Activated naive CD4-positive, alpha-beta T cell treated with Interleukin-2 at 50 U/mL for 16 hours (primary cell): ENCODE results near the gene SFRP5.

Source experiments
- DNase-seq: peaks from one replicate; pipeline ENCODE4 v3.0.0-alpha.2; 2020

The SFRP5 gene

GRCh38 chr10:97785231-97785630 is 13.4 kb upstream of the SFRP5 start:
- no peak for DNase-seq

- DNase-seq = no peak
These were observed 12.5 kb upstream of the SFRP5 start for GRCh38 chr10:97784200-97784810.

GRCh38 chr10:97782455-97783228 is 10.8 kb upstream of the SFRP5 start:
- DNase-seq = no peak

DNA sequence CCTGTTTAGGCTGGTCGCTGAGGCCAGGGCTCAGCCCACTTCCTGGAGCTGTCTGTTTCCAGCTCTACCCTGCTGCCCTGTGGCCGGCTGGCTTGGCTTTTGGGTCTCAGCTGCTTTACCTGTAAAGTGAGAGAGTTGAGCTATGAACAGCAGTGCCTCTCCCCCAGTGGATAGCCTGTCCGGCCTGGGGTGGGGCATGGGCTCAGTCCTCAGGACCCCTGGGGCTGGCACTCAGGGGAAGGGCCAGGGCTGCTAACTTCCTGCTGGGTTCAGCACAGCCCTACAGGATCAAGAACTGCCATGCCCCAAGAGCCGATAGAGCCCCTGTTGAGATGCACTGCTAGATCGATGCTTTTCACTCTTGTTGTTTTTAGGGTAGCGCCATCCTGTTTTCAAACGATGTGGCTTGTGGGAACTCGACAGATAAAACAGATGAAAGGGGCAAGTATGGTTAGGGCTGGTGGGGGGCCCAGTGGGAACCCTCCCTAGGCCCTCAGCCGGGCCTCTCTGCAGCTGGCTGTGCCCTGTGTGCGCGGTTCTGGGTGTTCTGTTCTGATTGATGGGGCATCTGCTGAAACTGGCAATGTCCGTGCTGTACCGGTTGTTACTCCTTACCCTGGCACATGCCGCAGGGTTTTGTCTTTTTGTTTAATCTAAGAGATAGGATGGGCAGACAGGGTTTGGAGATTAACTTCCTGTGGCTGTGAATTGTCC is 10.0 kb upstream of the SFRP5 start:
- DNase-seq = no peak

DNA sequence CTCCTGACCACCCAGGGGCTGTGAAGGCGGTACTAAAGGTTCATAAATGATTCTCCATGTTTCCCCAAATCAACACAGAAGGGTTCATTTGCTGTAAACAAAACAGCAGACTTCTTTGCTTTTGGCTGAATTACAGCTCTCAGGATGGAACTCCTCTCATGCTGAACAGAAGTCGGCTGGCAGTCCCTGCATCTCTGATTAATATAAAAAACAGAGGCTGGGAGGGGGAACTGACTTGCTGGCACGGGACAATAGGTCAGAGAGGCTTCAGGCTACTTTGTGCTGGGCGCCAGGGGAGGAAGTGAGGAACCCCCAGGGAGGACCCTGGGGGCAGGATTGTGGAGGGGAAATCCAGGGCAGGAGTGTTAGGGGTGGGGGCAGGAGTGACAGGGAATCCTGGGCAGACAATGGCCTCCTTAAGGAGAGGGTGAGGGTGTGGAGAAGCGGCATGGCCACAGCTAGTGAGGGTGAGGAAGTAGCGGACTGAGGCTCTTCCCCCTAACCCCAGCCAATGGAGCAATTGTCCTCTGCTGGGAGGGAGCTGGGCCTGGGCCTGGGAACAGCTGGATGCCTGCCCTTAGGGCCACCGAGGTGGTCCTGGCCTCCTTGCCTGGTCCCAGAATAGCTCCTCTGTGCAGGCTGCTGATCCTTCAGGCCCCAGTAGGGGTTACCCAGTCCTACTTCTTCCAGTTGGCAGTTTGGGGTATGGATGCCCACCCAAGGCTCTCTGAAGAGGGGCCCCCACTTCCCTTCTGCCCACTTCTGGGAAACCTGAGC is 9.2 kb upstream of the SFRP5 start:
- no peak for DNase-seq

- no peak for DNase-seq
These were observed 8.2 kb upstream of the SFRP5 start for GRCh38 chr10:97779975-97780374.

DNA sequence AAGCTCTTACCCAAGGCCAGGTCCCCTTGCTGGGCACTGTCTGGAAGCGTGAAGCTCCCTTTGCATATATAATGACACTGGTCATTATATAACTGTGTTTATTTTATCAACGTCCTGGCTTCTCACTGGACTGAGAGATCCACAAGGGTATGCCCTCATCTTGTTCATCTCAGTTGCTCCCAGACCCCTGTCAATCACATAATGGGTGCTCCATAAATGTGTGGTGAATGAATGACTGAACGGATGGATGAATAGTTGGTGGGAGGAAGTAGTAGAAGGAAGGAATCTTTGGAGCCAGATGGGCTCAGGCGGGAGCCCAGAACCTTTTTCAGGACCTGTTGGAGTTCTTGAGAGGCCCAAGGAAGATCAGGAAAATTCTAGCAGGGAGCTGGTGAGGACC is 7.7 kb upstream of the SFRP5 start:
- no peak for DNase-seq

- DNase-seq = no peak
These were observed 6.9 kb upstream of the SFRP5 start for GRCh38 chr10:97778452-97779302.

DNA sequence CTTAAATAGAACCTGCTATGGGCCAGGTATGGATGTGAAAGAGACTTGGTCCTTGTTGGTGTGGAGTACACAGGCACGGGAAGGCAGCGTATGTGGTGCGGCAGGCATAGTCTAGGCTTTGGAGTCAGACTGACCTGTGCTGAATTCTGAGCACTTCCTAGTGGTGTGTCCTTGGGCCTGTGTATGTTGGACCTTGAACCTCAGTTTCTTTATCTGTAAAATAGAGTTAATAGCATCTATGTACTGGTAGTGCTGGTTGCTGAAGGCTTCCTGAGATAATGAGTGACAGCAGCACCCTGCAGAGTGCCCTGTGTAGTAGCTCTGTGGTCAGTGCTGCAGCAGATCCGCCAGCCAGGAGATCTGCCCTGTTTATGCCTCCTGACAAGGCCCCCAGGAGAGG is 5.3 kb upstream of the SFRP5 start:
- no peak for DNase-seq

GRCh38 chr10:97774811-97775294 is 3.1 kb upstream of the SFRP5 start:
- DNase-seq = no peak

DNA sequence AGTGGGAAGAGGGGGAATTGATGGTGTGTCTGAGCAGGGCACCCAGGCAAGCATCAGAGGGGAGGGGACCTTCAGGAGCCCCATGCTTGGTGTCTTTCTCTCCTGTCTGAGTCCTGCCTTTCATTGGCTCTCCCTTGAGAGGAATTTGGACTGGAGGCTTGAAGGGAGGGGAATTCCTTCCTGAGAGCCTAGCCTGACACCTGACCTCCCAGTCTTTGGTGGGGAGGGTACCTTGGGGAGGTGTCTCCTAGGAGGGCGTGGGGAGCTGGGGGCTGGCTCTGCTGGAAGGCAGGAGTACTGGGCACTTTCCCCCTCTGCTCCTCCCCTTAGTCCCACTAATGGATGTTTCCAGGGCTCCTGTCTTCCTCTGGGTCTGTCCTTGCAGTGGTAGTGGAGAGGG is 1.3 kb upstream of the SFRP5 start:
- DNase-seq = no peak

GRCh38 chr10:97771055-97771891 is 526 bp downstream of the SFRP5 start:
- no peak for DNase-seq

GRCh38 chr10:97770255-97770654 is 1.5 kb downstream of the SFRP5 start:
- DNase-seq = no peak

GRCh38 chr10:97768322-97769315 is 3.2 kb downstream of the SFRP5 start:
- DNase-seq = no peak

DNA sequence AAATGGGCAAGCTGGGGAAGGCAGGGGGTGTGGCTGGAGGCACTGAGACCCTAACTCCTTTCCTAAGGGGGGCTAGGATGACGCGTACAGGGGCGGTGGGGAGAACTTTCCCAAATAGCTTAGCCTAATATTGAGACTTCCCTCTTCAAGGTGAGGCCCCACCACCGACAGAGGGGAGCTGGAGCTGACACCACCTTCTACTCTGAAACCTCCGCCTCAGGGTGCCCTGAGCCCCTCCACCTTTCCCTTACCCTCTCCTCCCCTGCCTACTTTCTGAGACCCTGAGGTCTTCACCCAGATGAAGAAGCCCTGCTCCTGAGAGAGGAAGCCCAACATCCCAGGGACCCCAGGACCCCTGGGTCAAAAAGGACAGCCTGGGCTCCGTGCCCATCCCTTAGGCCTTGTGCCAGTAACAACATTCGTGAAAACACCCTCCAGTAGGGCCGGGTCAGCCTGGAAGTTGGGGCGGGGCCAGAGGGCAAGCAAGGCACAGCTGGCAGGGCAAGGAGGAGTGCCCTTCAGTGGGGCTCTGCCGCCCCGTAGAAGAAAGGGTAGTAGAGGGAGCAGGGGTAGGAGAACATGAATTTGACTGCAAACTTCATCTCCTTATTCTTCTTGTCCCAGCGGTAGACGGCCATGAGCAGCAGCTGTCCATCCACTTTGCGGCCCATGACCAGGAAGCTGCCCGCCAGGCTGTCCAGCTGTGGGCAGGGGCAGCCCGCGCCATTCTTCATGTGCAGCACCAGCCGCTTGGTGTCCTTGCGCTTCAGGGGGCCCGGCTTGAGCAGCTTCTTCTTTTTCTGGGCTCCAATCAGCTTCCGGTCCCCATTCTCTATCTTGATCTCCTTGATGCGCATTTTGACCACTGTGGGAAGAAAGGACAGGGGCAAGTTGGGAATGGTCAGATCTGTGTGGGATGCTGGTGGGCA is 4.5 kb downstream of the SFRP5 start:
- DNase-seq = no peak

- no peak for DNase-seq
These were observed 5.5 kb downstream of the SFRP5 start for GRCh38 chr10:97766106-97766810.

- no peak for DNase-seq
These were observed 6.6 kb downstream of the SFRP5 start for GRCh38 chr10:97765201-97765600.

GRCh38 chr10:97764519-97764931 is 7.3 kb downstream of the SFRP5 start:
- DNase-seq = no peak
